ENCODE measurements around the gene KCNIP1. TPM values are rescaled to one million over a fixed set of nuclear protein-coding genes. Genes with fewer than 3 reads are reported as not detected.

Gene KCNIP1
- polyA plus RNA-seq, 3 donors = not detected

DNA sequence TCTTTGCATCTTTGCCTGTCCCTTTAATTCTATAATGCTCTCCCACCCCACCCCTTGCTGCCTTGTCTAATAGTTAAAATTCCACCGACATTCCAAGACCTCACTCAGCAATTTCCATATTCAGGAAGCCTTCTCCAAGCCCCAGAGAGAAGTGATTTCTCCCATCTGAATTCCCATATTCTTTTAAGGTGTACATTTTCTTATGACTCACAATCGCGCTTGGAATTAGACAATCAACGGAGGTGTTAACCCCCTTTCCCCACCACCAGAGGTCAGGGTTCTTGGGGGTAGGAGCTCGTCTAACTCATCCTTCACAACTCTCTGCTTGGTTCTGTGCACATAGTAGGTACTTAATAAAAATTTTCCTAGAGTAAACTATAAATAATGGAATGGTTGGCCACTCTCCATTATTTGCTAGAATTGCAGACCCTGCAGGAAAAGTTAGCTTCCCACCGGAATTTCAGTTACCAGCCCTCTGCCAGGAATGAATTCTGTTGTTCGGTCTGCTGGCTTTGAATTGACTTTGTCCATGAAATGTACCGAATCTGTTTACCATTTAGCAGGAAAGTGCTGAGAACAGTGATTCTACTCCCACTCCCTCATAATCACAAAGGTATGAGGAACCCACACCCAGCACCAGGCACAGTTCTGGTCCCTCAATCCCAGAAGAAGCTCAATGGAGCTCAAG is 5.0 kb downstream of the KCNIP1 start:
- DNase-seq = no peak
- Mint-ChIP-seq H3K36me3 (peaks cover 3 to 5% of the 10 kb centered on the region in 2 donors), H3K27ac (no peak overlapping the region), H3K4me1 (peaks cover 19% of the 10 kb centered on the region), H3K9me3 (peaks cover 0 to 6% (median 4%) of the 10 kb centered on the region in 7 donors), H3K27me3 (ENCODE audit: low read depth in 3 of 3) (peaks cover 23 to 35% (median 27%) of the 10 kb centered on the region in 3 donors), H3K4me3 (no peak overlapping the region)
- no peaks in the 10 kb centered on the region for H3K79me2 ChIP-seq (ENCODE audit: insufficient read depth, low read length)
- peaks cover 15 to 25% of the 10 kb centered on the region in 2 donors for H3K4me1 ChIP-seq (ENCODE audit: control insufficient read depth in 1 of 2, insufficient read depth in 2 of 2, low read length in 2 of 2)
- no peaks in the 10 kb centered on the region for H4K20me1 ChIP-seq (ENCODE audit: insufficient read depth, low read length)
- no peaks in the 10 kb centered on the region for H3K9me3 ChIP-seq (replicated peaks in 1 of 2; ENCODE audit: control insufficient read depth in 1 of 2, insufficient read depth in 1 of 2, low read length in 2 of 2)
- no peak overlapping the region for H2AFZ ChIP-seq (ENCODE audit: insufficient read depth, low read depth, low read length, poor library complexity, severe bottlenecking)
- no peak overlapping the region for H3K4me3 ChIP-seq (replicated peaks in 1 of 3; ENCODE audit: low read depth in 2 of 3, low read length in 3 of 3)
- H3K4me2 ChIP-seq (replicated peaks; ENCODE audit: extremely low read depth, low read length, poor library complexity, severe bottlenecking) = no peak overlapping the region
- TF ChIP-seq, protein P1, sequence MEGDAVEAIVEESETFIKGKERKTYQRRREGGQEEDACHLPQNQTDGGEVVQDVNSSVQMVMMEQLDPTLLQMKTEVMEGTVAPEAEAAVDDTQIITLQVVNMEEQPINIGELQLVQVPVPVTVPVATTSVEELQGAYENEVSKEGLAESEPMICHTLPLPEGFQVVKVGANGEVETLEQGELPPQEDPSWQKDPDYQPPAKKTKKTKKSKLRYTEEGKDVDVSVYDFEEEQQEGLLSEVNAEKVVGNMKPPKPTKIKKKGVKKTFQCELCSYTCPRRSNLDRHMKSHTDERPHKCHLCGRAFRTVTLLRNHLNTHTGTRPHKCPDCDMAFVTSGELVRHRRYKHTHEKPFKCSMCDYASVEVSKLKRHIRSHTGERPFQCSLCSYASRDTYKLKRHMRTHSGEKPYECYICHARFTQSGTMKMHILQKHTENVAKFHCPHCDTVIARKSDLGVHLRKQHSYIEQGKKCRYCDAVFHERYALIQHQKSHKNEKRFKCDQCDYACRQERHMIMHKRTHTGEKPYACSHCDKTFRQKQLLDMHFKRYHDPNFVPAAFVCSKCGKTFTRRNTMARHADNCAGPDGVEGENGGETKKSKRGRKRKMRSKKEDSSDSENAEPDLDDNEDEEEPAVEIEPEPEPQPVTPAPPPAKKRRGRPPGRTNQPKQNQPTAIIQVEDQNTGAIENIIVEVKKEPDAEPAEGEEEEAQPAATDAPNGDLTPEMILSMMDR (IDR thresholded peaks at IDR 0.05) = no peak
- H3K9ac ChIP-seq (ENCODE audit: insufficient read depth, low read length, poor library complexity, severe bottlenecking) = no peak overlapping the region
- 100% methylated on average over 1 of the region's 8 CpGs for WGBS (ENCODE audit: insufficient coverage)
- no peak overlapping the region for H3K27ac ChIP-seq (ENCODE audit: low read depth in 1 of 2, low read length in 2 of 2)
- intact Hi-C loops (cut with micrococcal nuclease) = no loop called here
- no peaks in the 10 kb centered on the region for H3K36me3 ChIP-seq (replicated peaks in 1 of 2; ENCODE audit: control insufficient read depth in 1 of 2, insufficient read depth in 2 of 2, low read length in 2 of 2)
- peaks cover 7 to 18% of the 10 kb centered on the region in 2 donors for H3K27me3 ChIP-seq (ENCODE audit: control insufficient read depth in 2 of 2, insufficient read depth in 2 of 2, low read length in 2 of 2)

DNA sequence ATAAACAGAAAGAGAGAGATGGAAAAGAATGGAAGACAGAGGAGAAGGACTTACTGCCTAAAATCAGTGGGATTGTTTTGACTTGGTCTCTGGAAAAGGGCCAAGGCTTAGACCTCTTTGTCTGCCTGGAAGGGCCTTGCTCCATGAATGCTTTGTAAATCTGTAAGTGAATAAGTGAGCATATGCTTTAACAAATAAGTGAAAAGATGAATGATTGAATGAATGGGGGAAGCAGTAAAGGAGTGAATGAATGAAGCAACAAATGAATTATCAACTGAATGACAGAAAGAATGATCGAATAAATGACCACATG is 5.5 kb downstream of the KCNIP1 start:
- Histone ChIP-seq H2AFZ (ENCODE audit: insufficient read depth, low read depth, low read length, poor library complexity, severe bottlenecking) (no peak overlapping the region), H3K4me1 (ENCODE audit: control insufficient read depth in 1 of 2, insufficient read depth in 2 of 2, low read length in 2 of 2) (peaks cover 13 to 21% of the 10 kb centered on the region in 2 donors), H3K9me3 (replicated peaks in 1 of 2; ENCODE audit: control insufficient read depth in 1 of 2, insufficient read depth in 1 of 2, low read length in 2 of 2) (no peaks in the 10 kb centered on the region), H4K20me1 (ENCODE audit: insufficient read depth, low read length) (no peaks in the 10 kb centered on the region), H3K27ac (ENCODE audit: low read depth in 1 of 2, low read length in 2 of 2) (no peak overlapping the region), H3K9ac (ENCODE audit: insufficient read depth, low read length, poor library complexity, severe bottlenecking) (no peak overlapping the region), H3K79me2 (ENCODE audit: insufficient read depth, low read length) (no peaks in the 10 kb centered on the region), H3K4me2 (replicated peaks; ENCODE audit: extremely low read depth, low read length, poor library complexity, severe bottlenecking) (no peak overlapping the region), H3K4me3 (replicated peaks in 1 of 3; ENCODE audit: low read depth in 2 of 3, low read length in 3 of 3) (no peak overlapping the region), H3K27me3 (ENCODE audit: control insufficient read depth in 2 of 2, insufficient read depth in 2 of 2, low read length in 2 of 2) (peaks cover 7 to 16% of the 10 kb centered on the region in 2 donors), H3K36me3 (replicated peaks in 1 of 2; ENCODE audit: control insufficient read depth in 1 of 2, insufficient read depth in 2 of 2, low read length in 2 of 2) (no peaks in the 10 kb centered on the region)
- Mint-ChIP-seq H3K9me3 (peaks cover 0 to 6% (median 4%) of the 10 kb centered on the region in 7 donors), H3K4me1 (peaks cover 17% of the 10 kb centered on the region), H3K4me3 (no peak overlapping the region), H3K27ac (no peak overlapping the region), H3K27me3 (ENCODE audit: low read depth in 3 of 3) (peaks cover 21 to 33% (median 22%) of the 10 kb centered on the region in 3 donors), H3K36me3 (peaks cover 3 to 5% of the 10 kb centered on the region in 2 donors)
- no CpG with 5 or more reads among the region's 1 CpG for WGBS (ENCODE audit: insufficient coverage)
- intact Hi-C loops (cut with micrococcal nuclease) = no loop called here
- DNase-seq = no peak
- TF ChIP-seq, protein P1 (IDR thresholded peaks at IDR 0.05) = no peak
